Esophagus squamous epithelium (tissue), 4 donors: ENCODE results near the gene PARVG.

ENCODE experiments used
- POLR2A ChIP-seq, 4 donors: fragments of 450-650 bp; IDR thresholded peaks; one replicate each; pipeline ENCODE4 v1.6.1; 2017; ENCODE audit warnings: antibody characterized with exemption in 4 of 4, mild to moderate bottlenecking in 4 of 4, moderate library complexity in 3 of 4
- TF ChIP-seq, protein P1 (sequence below), 6 experiments: fragments of 450-650 bp in 4 of 6; fragments of 200-600 bp in 2 of 6; sonication (generic) in 2 of 6; IDR thresholded peaks; one replicate each; pipeline ENCODE4 v1.5.1; 2016 to 2019; ENCODE audit warnings: antibody characterized with exemption in 6 of 6, mild to moderate bottlenecking in 4 of 6, moderate library complexity in 4 of 6

DNA sequence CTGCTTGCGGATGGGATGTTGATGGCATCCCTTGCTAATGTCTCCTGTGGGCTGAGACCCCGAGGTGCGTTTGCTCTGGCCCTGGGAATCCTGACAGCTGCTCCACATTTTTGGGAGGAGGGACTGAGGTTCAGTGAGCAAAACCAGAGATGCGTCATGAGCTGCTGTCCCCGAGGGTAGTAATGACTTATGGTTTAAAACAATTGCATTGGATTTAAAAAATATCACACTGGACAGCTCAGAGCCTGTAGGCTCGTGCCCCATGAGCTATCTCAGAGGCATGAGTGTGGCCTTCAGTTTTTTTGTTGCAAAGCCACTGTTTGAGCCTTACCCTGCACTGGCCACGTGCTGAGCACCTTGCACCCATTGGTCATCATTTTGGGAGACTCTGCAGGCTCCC lies 20.9 kb upstream of the PARVG start:
- TF ChIP-seq POLR2A (IDR thresholded peaks at IDR 0.05), result no peak
- TF ChIP-seq, protein P1, sequence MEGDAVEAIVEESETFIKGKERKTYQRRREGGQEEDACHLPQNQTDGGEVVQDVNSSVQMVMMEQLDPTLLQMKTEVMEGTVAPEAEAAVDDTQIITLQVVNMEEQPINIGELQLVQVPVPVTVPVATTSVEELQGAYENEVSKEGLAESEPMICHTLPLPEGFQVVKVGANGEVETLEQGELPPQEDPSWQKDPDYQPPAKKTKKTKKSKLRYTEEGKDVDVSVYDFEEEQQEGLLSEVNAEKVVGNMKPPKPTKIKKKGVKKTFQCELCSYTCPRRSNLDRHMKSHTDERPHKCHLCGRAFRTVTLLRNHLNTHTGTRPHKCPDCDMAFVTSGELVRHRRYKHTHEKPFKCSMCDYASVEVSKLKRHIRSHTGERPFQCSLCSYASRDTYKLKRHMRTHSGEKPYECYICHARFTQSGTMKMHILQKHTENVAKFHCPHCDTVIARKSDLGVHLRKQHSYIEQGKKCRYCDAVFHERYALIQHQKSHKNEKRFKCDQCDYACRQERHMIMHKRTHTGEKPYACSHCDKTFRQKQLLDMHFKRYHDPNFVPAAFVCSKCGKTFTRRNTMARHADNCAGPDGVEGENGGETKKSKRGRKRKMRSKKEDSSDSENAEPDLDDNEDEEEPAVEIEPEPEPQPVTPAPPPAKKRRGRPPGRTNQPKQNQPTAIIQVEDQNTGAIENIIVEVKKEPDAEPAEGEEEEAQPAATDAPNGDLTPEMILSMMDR (IDR thresholded peaks at IDR 0.05), result no peak
